ENCODE results near the gene THY1.
A peak's percentile ranks its signal among the peaks of the same experiment; 100 is the strongest.
"Not testable (repeated sequence)": the region's sequence is repeated elsewhere in the genome, so short reads cannot be mapped to it uniquely, and the experiment has no call there.

THY1 gene

DNA sequence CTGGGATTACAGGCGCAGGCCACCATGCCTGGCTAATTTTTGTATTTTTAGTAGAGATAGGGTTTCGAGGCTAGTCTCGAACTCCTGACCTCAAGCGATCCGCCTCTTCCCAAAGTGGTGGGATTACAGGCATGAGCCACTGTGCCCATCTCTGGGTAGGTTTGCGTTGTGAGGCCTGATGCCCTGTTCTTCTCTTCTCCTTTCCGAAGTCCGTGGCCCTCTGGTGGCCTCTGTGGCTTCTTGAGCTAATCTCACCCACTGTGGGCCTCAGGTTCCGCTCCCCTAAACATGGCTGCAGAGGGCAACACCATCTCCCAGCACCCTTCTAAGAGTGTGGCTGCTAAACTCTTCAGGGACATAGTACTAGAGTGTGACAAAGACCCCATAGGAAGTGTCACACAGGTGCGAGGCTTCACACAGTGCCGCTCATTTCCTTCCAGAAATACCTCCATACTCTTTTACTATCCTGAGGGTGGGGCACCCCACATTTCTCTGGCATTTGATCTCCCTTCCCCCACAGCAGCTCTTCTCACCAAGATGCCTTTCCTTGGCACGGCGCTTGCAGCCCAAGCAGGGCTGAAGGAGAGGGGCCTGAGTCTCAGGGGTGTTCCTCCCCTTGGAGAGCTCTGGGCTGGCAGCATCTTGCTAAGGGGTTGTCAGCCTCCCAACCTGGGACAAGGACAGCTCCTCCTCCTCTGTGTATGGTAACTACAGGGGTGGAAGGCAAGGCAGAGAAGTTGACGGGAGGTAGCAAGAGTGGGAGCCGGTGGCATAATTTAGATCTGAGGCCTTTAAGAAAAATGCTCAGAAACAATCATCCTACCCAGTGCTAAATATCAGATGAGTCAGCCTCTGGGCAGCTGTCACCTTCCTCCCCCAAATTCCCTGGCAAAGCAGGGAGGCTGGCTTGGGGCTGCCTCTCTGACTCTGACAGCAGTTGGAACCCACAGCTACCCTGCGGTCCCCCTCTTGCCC lies 6.1 kb downstream of the THY1 start:
- no peak for DNase-seq

DNA sequence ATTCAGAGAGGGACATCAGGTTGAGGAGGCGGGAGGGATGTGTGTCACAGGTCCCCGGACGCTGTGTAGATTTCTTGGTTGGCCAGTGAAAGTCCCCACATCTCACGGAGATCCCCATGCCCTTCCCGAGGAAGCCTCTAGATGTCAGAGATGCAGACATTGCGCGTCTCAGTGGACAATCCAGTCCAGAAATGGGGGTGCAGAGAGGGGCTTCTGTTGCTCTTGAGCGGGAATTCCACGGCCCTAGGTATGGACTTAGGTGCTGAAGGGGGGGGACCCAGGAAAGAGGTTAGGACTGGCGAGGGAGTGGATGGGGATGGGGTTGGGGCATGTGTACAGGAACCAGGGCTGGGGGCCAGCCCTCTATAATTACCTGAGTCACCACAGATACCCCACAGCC lies 7.0 kb downstream of the THY1 start:
- no peak for DNase-seq

DNA sequence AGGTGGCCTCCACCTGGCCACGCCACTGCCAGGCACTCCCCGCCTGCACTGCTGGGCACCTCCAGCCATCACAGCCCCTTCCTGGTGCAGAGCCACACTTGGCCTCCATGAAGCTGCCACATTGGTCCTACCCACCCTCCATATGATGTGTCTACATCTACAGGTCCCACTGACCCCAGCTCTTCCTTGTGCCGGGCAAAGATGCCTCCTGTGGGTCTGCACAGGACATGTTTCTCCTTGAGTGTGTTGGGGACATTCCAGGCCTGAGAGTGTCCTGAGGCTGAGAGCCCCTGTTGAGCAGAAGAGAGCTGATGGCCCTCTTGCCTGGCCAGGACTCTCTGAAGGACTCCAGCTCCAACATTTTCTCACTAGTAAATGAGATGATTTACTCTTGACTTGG lies 7.5 kb downstream of the THY1 start:
- DNase-seq, result no peak

DNA sequence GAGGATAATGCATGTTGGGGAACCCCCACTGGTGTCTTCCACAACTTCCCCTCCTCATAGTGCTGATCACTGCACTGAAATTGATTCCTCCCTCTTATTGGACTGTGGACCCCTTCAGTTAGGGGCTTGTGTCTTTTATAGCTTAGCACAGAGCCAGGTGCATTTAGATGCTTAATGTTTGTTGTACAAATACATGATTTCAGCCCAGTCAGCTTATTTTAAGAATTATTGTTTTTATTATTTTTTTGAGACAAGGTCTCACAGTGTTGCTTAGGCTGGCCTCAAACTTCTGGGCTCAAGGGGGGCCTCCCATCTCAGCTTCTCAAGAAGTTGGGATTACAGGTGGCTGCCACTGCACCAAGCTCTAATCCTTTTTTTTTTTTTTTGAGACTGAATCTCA lies 8.2 kb downstream of the THY1 start:
- DNase-seq, result no peak

DNA sequence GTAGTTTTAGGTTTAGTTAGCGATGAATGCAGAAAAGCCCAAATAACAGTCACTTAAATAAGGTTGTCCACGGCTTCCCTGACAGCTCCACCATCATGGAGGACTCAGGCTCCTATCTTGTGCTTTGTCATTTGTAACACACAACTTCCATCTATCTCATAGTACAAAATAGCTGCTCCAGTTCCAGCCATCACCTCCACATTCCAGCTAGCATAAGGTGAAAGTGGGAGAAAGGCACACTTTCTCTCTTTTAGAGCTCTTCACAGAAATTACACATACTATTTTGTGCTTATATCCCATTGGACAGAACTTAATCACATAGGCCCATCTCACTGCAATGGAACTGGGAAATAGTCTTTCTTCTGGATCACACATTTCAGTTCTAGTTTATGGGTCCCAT lies 8.7 kb downstream of the THY1 start:
- no peak for DNase-seq

DNA sequence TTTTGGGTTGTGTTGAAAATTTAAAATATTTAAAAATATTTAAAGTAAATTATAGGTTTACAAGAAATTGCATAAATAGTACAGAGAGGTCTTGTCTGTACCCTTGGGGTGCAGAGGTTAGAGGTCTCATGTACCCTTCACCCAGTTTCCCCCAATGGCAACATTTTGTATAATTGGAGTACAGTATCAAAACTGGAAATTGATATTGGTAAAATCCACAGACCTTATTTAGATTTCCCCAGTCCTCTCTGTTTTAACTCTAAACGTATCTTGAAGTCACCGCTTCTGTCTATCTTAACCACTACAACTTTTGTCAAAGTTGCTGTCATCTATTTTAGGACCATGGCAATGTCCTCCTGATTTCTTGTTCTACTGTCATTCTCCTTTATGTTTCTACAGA lies 10.9 kb downstream of the THY1 start:
- no peak for DNase-seq

DNA sequence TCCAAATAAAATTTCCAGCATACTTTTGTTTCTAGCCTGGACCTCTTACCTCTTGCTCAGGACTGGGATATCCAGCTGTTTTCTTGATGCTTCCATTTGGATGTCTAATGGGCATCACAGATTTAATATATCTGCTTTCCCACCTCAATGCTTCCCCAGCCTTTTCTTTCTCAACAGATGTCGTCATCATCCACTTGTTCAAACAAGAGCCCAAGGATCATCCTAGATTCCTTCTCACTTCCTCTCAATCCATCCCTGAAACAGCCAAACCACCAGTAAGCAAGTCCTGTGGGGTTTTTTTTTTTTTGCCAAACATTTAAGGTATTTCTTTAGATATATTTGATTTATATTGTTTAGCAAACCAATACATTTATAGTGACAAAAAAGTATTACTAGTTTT lies 12.5 kb downstream of the THY1 start:
- no peak for DNase-seq

DNA sequence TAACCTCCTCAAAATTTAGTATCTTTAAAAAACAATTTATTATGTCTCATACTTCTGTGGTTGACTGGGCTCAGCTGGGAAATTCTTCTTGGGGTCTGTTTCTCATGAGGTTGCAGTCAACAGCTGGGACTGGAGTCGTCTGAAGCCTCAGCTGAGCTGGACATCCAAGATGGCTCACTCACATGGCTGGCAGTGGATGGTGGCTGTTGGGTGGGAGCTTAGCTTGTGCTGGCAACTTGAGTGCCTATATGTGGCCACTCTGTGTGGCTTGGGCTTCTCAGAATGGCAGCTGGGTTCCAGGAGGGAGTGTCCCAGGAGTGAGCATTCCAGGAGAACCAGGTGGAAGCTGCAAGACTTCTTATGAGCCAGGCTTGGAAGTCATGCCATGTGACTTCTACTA lies 13.2 kb downstream of the THY1 start:
- DNase-seq, result no peak

DNA sequence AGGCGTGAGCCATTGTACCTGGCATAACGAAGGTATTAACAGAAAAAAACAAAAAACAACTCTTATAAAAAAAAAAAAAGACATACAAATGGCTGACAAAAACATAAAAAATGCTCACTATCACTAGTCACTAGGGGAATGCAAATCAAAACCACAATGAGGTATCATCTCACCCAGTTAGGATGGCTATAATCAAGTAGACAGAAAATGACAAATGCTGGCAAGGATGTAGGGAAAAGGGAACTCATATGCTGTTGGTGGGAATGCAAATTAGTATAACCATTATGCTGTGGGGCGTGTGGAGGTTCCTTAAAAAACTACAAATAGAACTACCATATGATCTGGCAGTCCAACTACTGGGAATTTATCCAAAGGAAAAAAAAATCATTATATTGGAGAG lies 17.0 kb downstream of the THY1 start:
- DNase-seq, result no peak

DNA sequence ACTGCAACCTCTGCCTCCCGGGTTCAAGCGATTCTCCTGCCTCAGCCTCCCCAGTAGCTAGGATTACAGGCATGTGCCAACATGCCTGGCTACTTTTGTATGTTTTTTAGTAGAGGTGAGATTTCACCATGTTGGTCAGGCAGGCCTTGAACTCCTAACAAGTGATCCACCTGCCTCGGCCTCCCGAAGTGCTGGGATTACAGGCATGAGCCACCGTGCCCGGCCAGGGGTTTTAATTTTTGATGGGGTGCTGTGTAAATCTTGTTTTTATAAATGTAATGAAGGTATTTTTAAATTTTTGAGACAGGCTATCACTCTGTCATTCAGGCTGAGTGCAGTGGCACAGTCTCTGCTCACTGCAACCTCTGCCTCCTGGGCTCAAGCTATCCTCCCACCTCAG lies 17.5 kb downstream of the THY1 start:
- DNase-seq, result not testable (repeated sequence)

DNA sequence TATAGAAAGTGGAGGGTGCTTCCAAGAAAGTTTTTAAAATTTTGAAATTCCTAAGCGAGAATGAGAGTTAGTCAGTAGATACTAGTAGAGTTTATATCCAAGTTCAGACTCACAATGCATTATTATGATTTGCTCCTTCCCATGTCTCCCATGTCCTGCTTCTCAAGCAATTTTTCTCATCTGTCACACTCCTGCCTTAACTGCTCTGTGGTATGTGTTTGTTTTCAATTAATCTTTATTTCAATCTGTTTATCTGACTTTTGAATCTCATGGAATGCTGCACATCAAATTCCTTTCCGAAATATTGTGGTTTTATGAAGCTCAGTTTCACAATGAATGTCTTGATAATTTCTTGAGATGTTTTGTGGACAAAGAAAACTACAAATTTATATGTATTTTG lies 18.1 kb downstream of the THY1 start:
- no peak for DNase-seq

DNA sequence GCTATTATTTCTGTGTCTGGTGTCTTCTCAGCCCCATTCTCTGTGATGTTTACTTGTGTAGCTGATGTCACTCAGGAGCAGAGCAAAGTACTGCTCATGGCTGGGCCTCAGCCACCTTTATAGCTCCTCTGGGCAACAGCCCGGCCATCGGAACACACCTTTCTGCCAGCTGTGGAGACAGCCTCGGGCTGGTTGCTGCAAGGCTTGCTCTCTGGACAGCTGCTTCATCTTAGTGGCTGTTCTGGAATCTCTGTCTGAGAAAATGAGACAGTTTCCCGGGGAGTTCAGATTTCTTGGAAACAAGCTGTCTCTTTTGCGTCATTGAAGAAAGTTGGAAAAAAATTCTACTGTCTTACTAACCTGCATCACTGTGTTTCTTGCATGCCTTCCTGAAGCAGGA lies 20.0 kb downstream of the THY1 start:
- DNase-seq, result no peak

DNA sequence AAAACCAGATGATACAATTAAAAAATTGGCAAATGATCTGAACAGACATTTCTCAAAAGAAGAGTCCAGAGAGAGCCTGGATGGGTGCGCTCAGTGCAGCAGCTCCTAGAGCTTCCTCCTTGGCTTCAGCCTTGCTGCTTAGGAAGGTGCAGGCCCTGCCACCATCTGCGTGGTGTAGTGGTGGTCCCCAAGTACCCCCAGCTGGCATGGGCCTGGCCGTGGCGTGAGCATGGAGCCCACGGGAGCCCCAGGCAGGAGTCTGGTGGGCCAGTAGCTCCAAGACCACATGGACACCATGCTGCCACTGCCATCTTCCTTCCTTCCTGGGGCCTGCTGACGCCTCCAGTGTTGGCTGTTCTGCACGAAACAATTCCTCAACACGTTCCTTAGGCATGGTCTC lies 20.5 kb downstream of the THY1 start:
- no peak for DNase-seq

DNA sequence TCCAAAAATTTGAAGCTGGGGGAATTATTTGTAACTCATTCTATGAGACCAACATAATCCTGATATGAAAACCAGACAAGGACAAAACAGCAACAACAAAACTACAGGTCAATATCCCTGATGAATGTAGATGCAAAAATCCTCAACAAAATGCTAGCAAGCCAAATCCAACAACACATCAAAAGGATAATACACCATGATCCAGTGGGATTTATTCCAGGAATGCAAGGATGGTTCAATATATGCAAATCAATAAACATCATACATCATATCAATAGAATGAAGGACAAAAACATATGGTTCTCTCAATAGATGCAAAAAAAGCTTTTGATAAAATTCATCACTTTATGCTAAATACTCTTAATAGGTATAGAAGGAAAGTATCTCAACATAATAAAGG lies 22.1 kb downstream of the THY1 start:
- DNase-seq, result no peak

DNA sequence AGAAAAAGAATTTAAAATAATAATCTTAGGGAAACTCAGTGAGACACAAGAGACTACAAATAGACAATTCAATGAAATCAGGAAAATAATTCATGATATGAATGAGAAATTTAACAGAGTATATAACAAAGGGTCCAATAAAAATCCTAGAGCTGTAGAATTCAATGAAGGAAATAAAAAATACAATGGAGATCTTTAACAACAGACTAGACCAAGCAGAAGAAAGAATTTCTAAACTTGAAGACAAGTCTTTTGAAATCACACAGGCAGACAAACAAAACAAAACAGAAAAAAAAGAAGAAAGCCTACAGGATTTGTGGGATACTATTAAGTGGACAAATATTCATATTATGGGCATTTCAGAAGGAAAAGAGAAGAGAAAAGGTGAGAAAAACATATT lies 25.2 kb downstream of the THY1 start:
- DNase-seq, result no peak

DNA sequence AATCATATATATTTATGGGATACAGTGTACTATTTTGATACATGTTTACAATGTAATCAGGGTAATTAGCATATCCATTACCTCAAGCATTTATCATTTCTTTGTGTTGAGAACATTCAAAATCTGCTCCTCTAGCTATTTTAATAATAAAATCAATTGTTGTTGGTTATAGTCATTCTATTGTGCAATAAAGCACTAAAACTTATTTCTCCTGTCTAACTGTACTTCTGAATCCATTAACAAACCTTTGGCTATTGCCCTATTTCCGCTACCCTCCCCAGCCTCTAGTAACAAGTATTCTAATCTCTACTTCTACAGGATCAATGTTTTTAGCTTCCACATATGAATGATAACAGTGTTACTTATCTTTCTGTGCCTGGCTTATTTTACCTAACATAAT lies 26.1 kb downstream of the THY1 start:
- DNase-seq, result no peak

DNA sequence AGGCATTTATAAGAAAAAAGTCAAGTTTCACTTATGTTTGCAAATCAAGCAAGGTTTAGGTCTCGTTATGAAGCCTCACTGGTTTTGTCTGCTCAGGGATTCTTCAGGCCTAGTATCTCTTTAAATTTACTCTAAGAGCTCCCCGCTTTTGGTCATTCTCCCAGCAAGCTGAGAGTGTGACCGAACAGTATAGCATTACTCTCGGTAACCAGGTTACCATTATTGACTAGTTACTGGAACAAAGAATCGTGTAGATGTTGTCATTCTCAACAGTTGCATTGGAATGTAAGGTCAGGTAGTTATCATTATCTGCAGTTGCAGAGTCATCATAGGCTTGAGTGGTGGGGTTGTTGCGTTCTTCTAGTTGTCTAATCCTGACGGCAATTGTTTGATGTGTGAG lies 31.7 kb downstream of the THY1 start:
- DNase-seq, result no peak

DNA sequence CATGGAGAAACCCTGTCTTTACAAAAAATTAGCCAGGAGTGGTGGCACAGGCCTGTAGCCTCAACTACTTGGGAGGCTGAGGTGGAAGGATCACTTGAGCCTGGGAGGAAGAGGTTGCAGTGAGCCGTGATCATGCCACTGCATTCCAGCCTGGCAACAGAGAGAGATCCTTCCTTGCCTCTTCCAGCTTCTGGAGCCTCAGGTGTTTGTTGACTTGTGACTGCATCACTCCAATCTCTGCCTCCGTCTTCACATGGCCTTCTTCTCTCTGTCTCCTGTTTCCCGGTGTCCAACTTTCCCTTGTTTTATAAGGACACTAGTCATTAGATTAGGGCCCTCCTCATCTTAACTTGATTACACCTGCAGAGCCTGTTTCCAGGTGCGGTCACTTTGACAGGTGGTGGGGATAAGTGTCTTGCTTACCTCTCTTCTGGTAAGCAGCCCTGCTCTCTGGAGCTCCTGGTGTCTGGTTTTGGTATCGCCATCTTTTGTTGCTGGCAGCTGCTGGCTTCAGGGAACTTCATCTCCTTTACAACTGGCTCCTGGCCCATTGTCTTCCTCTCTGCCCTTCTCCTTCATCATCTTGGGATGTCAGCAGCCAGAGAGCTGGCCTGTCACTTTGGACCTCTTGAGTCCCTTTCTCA lies 33.2 kb downstream of the THY1 start:
- DNase-seq, result peak; percentile 17

DNA sequence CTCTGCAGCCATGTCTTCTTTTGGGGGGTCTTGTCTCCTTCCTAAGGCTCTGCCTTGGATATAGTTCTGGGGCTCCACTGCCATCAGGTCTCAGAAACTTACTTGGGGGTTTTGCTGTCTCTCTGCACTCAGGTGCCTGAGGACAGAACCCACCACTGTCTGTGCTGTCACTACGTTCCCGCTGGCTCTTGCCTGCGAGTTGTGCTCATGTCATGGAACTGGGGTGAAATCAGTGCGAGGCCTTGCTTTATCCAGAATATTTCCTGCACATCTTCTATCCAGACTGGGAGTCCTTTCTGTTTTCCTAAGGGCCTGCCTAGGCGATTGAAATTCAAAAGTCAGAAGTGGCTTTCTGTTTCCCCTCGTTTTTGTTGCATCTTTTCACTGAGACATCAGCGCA lies 34.9 kb downstream of the THY1 start:
- DNase-seq, result no peak

DNA sequence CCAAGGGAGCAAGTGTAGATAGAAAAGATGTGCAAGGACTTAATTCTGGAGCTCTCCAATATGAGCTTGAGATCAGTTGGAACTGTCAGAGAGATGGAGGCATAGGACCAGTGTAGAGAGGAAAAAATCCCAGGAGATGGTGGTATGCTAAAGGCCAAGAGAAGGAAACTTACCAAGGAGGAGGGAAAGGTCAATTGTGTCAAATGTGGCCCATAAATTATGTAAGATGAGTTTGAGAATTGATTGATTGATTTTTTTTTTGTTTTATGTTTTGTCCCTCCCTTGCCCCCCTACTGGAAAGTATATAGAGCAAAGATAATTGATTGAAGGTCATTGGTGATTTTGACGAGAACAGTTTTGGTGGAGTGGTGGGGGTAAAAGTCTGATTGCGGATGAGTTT lies 38.6 kb downstream of the THY1 start:
- no peak for DNase-seq

DNA sequence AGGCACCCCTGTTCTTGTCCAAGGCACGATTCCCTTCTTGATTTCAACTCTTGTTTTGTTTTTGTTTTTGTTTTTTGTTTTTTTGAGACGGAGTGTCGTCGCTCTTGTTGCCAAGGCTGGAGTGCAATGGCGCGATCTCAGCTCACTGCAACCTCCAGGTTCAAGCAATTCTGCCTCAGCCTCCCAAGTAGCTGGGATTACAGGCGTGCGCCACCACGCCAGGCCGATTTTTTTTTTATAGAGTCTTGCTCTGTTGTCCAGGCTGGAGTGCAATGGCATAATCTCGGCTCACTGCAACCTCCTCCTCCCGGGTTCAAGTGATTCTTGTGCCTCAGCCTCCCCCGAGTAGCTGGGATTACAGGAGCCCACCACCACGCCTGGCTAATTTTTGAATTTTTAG lies 40.5 kb downstream of the THY1 start:
- not testable (repeated sequence) for DNase-seq

DNA sequence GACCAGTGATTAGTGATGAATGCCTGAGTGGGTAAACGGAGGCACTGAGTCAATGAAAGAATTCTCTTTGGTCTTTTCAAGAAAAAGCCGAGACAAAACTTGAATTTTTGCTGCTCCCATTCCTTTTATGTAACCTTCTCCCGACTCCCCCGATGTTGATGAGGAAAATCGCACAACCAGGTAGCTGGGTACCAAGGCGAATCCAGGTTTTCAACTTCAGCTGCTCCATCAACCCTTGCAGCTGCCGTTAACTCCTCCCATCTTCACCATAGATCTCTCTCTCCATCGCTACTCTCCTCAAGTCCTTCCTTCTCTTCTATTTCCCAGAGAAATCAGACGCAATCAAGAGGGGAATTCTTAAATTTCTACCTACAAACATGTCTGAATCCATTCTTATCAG lies 40.9 kb downstream of the THY1 start:
- no peak for DNase-seq

DNA sequence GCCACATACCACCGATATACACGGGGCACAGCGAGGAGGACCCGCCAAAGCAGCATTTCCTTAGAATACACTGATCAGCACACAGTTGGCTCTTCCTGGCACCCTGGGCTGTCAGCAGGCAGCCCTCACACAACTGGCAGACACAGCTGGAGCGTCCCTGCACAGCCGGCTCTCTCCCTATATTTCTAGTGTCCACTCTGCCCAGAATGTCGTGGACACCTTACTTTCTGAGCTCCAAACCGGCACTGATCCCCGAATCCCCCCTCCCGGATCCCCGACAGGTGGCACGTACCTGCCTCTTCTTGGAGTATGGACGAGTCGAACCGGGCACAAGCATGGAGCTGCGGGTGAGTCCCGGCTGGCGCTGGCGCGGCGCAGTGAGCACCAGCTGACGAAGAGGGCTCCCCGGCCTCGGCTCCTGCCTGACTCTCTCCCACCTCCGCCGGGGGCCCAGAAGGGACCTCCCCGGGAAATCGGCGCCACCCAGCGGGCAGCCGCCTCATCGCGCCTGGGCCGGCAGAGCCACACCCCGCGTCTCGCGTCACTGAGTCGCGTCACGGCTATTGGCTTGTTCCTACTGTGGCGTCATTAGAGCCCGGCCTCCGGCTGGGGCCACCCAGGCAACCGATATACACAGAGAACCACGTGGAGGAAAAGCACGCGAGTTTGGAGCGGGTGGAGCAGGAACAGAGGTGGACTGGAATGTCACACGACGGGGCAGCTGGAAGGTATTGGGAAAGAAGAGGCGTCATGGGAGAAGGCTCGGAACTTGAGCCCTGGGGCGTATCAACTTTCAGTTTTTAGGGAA lies 41.6 kb downstream of the THY1 start, which contains the start of gene USP2:
Gene USP2 (minus strand): TSS at position 510 of the 808 bp plus-strand sequence. CDS start 8,210 bp downstream, outside the sequence.
- DNase-seq, result peak; percentile 97

DNA sequence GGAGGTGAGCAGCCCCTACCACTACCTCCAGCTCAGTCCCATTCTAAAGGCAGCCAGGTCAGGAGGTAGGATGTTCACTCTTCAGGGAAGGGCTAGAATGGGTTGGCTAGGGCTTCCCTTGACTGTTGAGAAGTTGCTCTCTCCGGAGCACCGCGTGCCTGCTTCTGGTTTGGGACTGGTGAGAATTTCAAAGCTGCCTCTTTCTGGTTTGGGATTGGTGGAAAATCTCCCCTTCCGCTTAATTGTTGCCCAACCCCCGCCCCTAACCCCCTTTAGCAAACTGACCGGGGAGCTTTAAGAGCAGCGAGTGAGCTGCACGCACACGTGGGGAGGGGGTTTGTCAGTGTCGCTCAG lies 42.2 kb downstream of the THY1 start:
- DNase-seq, result no peak
